Caki2 (cell line): ENCODE measurements around the gene S1PR5. TPM values are rescaled to one million over a fixed set of nuclear protein-coding genes. Genes with fewer than 3 reads are reported as not detected.
A peak's percentile ranks its signal among the peaks of the same experiment; 100 is the strongest.

Experiments used
- DNase-seq: peaks from one replicate; pipeline ENCODE4 v3.0.0-alpha.2; 2015; ENCODE audit warnings: low read depth
- in situ Hi-C: cut with HindIII; loops from 2 replicates; pipeline ENCODE4 v1.10.0; 2016; ENCODE audit warnings: low sequenced_read_pairs, low pct_unique_long_range_greater_than_20kb, mixed read lengths
- total RNA-seq: library from RNA; depleted of rRNA; stranded (reverse); fragments of >200 nt; shearing (Covaris generic); gene quantifications from 2 replicates; pipeline ENCODE4 v1.2.3, GENCODE V29; 2014; ENCODE audit warnings: low replicate concordance

The S1PR5 gene
- total RNA-seq, 1 experiment from 2014 or later, result 4.6 TPM

DNA sequence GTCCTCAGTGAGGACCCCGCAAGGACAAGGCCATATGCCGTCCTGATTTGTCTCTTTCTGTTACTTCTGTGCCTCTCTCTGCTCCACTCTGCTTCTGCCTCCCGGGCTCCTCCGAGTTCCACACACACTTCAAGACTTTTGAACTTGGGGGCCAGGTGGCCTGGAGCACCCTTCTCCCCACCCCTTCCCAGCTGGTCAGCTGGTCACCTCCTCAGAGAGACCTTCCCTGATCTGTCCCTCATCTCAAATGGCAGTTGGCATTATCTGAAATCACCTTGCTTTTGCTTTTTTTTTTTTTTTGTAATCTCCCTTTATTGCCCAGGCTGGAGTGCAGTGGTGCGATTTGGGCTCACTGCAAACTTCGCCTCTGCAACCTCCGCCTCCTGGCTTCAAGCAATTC lies 2.2 kb upstream of the S1PR5 start:
- no peak for DNase-seq
- in situ Hi-C loops, result no loop called here

DNA sequence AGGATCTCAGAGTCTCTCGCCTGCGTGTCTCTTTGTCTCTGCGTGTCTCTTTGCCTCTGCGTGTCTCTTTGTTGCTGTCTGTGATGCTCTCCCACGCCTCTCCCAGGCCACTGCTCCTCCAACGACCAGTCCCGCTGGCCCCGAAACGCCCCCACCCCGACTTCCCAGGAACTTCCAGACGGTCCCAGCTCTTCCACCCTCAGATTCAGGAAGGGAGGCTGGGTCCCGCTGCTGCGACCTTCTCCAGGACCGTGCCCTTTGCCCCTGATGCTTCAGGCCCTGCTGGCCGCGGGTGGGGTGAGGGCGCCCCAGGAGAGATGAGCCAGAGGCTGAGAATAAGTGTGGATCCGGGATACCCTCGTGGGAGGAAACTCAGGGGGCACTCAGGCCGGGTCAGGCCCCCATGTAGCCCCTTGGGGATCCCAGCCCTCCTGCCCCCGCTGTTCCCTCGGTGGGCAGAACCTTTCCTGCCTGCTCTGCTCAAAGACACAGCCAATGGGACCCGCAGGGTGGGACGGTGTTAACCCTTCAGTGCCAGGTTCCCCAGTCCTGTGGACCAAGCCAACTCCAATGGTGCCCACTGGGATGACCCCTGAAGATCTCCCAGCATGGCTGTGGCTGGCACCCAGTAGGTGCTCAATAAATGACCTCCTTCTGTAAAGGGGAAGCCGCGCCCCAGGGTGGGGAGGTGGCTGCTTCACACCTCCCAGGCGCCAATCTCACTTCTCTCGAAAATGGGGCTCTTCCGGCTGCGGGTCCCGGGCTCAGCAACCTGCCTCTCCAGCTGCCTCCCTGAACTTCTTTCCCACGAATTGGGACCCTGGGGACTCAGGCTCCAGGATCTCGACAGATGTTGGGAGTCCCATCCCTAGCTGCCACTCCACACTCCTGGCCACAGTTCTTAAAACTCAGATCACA lies 1.5 kb upstream of the S1PR5 start:
- in situ Hi-C loops, result no loop called here

DNA sequence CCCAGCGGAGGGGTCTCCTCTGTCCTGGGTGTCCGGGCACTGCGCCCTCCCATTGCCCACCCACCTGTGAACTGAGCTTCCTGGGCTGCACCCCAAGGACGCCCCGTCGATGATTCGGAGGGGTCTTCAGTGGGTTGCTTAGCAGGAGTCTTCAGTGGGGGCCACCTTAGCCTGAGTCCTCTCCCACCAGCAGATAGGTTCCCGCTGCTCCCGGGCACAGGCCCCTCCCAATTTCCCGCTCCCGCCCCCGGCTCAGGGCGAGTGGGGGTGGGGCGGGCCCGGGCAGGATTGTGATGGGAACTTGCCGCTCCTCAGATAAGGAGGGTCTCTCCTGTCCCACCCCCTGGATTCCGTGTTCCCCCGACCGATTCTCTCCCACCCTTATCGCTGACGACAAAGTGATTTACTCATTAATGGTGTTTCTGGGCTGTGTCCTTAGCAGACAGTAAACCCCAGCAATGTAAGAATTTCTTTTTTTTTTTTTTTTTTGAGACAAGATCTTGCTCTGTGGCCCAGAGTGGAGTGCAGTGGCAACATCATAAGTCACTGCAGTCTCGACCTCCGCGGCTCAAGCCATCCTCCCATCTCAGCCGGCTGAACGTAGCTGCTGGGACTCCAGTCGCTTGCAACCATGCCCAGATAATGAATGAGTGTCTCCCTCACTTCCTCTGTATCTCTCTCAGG lies 655 bp upstream of the S1PR5 start:
- peak; percentile 50 for DNase-seq
- in situ Hi-C loops, result no loop called here

More for the DNA sequence above, 1.5 kb upstream of the S1PR5 start:
- DNase-seq, result no peak

DNA sequence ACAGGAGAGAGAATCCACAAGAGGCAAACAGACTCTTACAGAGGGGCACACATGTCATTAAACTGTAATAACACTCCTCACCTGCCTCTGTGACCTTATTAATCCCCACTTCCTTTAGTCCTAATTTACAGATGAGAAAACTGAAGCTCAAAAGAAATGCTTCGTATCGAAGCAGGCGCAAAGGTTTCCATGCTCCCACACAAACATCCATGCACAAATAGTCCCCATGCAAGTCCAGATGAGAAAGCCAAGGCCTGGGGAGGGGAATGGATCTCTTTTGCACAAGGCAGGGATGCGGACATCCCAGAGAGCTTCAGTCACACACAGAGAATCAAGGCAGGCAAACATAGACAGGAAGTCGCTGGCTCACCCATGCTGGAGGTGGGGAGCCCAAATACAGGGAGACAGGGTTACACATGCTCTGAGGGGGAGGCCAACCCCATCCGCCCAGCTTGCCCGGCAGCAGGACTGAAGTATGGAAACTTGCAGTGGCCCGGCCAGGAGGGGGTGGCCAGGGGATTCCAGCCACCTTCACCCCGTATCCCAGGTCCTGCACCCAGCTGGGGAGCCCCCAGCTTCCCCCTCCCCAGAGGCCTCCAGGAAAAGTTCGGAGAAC lies 468 bp downstream of the S1PR5 start:
- no peak for DNase-seq
- in situ Hi-C loops, result no loop called here

DNA sequence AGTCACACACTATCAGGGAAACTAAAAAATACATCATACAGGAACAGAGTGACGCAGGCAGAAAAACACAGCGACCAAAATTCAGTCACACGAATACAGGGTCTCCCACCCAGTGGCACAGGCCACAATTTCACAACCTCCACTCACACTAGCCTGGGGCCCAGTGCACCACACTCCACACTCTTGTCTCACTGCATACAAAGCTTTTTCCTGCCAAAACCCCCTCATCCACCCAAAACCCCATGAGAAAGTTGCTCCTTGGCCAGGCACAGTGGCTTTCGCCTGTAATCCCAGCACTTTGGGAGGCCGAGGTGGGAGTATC lies 1.2 kb downstream of the S1PR5 start:
- in situ Hi-C loops, result no loop called here
- no peak for DNase-seq

- no peak for DNase-seq
- in situ Hi-C loops, result no loop called here
These were observed 2.8 kb downstream of the S1PR5 start for GRCh38 chr19:10514211-10515145.

GRCh38 chr19:10513223-10513622 lies 4.0 kb downstream of the S1PR5 start:
- no peak for DNase-seq
- in situ Hi-C loops, result no loop called here

DNA sequence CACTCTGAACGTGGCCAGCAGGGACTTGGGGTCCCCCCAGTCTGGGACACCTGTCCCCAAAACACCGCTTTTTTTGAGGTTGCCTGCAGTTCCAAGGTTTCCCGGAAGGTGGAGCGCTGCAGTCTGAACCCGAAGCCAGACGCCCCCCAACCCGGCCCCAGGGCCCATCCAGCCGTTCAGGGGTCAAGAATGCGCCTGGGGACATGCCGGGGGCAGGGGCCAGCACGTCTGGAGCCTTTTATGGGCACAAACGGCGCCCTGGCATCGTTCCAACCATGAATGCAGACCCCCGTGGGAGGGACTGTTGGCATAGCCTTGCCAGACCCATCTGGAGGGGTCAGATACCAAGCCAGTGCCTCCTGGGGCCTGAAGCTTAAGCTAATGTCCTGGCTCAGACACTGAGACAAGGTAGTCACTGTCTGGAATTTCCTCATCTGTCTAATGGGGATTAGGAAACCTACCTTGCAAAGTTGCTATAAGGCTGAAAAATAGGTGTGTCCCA lies 6.9 kb downstream of the S1PR5 start:
- in situ Hi-C loops, result no loop called here
- no peak for DNase-seq

- no peak for DNase-seq
- in situ Hi-C loops, result no loop called here
These were observed 8.5 kb downstream of the S1PR5 start for GRCh38 chr19:10508707-10509106.

- no peak for DNase-seq
- in situ Hi-C loops, result no loop called here
These were observed 9.2 kb downstream of the S1PR5 start for GRCh38 chr19:10508036-10508435.

DNA sequence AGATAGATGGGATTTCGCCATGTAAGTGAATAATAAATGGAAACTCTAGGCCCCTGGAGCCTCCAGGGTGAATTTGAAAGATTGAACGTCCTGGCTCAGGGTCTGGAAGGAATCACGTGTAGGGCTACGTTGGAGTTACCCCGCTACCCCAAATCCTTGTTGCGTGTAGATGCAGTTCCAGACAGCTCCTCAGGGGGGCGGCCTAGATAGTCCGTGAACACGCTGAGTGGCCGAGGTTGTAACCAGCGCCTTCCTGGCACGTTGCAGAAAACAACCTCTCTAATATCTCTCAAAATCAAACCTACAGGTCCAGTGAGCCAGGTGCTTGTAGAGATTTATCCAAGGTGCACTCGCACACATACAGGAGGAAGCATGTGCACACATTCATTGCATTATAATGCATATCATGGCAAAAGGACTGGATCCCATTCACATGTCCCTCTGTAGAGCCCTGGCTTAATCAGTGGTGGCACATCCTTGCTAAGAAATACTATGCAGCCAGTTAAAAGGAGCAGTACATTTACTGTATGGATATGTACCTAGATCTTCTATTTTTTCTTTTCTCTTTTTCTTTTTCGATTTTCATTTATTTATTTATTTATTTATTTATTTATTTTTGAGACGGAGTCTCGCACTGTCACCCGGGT lies 11.5 kb downstream of the S1PR5 start:
- DNase-seq, result no peak
- in situ Hi-C loops, result no loop called here

DNA sequence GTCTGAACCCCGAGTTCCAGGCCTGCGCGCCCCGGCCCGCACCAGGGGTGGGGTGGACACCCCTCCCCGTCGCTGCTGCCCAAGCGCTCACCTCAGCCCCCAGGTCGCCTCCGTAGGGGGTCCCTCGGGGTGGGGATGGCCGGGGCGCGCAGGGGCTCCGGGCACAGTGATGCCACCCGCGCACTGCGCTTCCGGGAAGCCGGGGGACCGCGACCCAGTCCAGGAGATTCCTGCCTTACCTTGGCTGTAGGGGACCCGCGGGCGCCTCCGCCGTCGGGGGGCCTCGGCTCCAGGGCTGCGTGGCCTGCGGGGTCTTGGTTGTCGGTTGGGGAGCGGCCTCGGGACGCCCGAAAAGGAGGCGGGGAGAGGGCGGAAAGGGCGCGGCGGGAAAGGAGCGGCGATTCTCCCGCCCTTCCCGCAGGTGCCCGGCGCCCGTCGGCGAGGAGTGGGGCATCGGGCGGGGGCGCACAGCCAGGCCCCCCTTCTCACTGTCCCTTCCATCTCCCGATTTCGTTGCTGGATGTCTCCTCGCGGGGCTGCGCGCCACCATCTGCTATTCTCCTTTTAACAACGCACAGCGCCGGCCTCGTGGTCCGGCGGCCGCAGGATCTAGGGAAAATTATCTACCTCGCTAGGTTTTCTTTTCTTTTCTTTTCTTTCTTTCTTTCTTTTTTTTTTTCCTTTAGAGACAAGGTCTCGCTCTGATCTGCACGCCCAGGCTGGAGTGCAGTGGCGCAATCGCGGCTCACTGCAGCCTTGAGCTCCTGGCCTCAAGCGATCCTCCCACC lies 14.1 kb downstream of the S1PR5 start, which contains the start of gene KEAP1:
TSS of gene KEAP1 (minus strand) at position 355 of the 788 bp plus-strand sequence. CDS start 3,323 bp downstream, outside the sequence.
- in situ Hi-C loops, result no loop called here
- DNase-seq, result peak; percentile 46

GRCh38 chr19:10502524-10503001 lies 14.7 kb downstream of the S1PR5 start:
- in situ Hi-C loops, result no loop called here
- DNase-seq, result peak; percentile 82

- DNase-seq, result peak; percentile 68
- in situ Hi-C loops, result no loop called here
These were observed 15.2 kb downstream of the S1PR5 start for GRCh38 chr19:10501971-10502523.

- no peak for DNase-seq
- in situ Hi-C loops, result no loop called here
These were observed 17.0 kb downstream of the S1PR5 start for GRCh38 chr19:10500247-10500592.

DNA sequence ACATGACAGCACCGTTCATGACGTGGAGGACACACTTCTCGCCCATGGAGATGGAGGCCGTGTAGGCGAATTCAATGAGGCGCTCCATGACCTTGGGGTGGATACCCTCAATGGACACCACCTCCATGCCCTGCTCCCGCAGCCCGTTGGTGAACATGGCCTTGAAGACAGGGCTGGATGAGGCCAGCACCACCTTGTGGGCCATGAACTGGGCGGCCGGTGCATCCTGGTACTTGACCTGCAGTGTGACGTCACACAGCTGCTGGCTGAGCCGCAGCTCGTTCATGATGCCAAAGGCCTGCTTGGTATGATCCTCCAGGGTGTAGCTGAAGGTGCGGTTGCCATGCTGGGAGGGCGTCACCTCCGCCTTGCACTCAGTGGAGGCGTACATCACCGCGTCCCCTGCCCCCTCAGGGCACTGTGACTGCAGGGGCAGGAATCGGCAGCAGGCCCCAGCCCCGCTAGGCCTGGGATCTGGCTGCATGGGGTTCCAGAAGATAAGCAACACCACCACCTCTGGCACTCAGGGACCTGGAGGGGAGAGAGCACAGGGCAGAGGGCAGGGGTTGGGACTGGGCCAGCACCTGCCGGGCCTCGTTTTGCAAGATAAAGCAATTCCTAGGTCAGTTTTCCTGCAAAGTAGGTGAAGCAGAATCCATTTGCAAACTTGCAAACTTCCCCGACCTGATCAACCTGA lies 17.5 kb downstream of the S1PR5 start:
- in situ Hi-C loops, result no loop called here
- no peak for DNase-seq
